Activated CD4-positive, alpha-beta memory T cell treated with anti-CD3 and anti-CD28 coated beads, Interleukin-2, amount 10 ng/mL, durations not matched to agents 7 days and 5 days (primary cell): Measurements from ENCODE around the gene CDK6. TPM values are rescaled to one million over a fixed set of nuclear protein-coding genes. Genes with fewer than 3 reads are reported as not detected.

ENCODE experiments used
- CTCF ChIA-PET: fragments of 350-600 bp; sonication (Branson Sonifier 250); formaldehyde crosslinking; loops from one replicate; lab custom pipeline; 2021; ENCODE audit warnings: antibody characterized with exemption, inconsistent platforms; lab: Charles Lee
- POLR2A ChIA-PET: fragments of 350-600 bp; sonication (Branson Sonifier 250); formaldehyde crosslinking; loops from one replicate; lab custom pipeline; 2021; ENCODE audit warnings: antibody characterized with exemption; lab: Charles Lee
- DNase-seq: peaks from one replicate; pipeline ENCODE4 v3.0.0-alpha.2; 2020
- H3K27ac Mint-ChIP-seq: one replicate; pipeline ENCODE4 v1.8.0; 2021; ENCODE audit warnings: mild to moderate bottlenecking, mixed read lengths
- H3K27me3 Mint-ChIP-seq: one replicate; pipeline ENCODE4 v1.8.0; 2021; ENCODE audit warnings: mixed read lengths
- H3K36me3 Mint-ChIP-seq: one replicate; pipeline ENCODE4 v1.8.0; 2021; ENCODE audit warnings: low read depth, mixed read lengths
- H3K4me1 Mint-ChIP-seq: one replicate; pipeline ENCODE4 v1.8.0; 2021; ENCODE audit warnings: mixed read lengths
- H3K4me3 Mint-ChIP-seq: one replicate; pipeline ENCODE4 v1.8.0; 2021; ENCODE audit warnings: mild to moderate bottlenecking, mixed read lengths
- H3K9me3 Mint-ChIP-seq: one replicate; pipeline ENCODE4 v1.8.0; 2021; ENCODE audit warnings: mixed read lengths
- total RNA-seq, 2 experiments: library from RNA; stranded (reverse); gene quantifications; one replicate each; pipeline ENCODE4 v1.2.3, GENCODE V29; 2021

CDK6 gene
- total RNA-seq, 2 experiments from 2014 or later, result 105 TPM

GRCh38 chr7:92717623-92717992, 118.8 kb downstream of the CDK6 start:
- peaks cover 55% of the 10 kb centered on the region for H3K4me1 Mint-ChIP-seq
- peak overlapping the region; percentile 90 for H3K27ac Mint-ChIP-seq
- peaks cover 51% of the 10 kb centered on the region for H3K36me3 Mint-ChIP-seq
- peak overlapping the region; percentile 77 for H3K4me3 Mint-ChIP-seq
- no peaks in the 10 kb centered on the region for H3K27me3 Mint-ChIP-seq
- POLR2A ChIA-PET, result interaction anchor here (1.2 to 2.2 kb wide), 7 partner anchors 10 to 115 kb away, joined by 3 to 11 read pairs (median 4); no protein-coding TSS in a partner anchor
- DNase-seq, result no peak
- H3K9me3 Mint-ChIP-seq, result no peaks in the 10 kb centered on the region
- CTCF ChIA-PET, result interaction anchor here (1.0 to 3.4 kb wide), 2 partner anchors 105 to 115 kb away, joined by 3 to 14 read pairs; no protein-coding TSS in a partner anchor

DNA sequence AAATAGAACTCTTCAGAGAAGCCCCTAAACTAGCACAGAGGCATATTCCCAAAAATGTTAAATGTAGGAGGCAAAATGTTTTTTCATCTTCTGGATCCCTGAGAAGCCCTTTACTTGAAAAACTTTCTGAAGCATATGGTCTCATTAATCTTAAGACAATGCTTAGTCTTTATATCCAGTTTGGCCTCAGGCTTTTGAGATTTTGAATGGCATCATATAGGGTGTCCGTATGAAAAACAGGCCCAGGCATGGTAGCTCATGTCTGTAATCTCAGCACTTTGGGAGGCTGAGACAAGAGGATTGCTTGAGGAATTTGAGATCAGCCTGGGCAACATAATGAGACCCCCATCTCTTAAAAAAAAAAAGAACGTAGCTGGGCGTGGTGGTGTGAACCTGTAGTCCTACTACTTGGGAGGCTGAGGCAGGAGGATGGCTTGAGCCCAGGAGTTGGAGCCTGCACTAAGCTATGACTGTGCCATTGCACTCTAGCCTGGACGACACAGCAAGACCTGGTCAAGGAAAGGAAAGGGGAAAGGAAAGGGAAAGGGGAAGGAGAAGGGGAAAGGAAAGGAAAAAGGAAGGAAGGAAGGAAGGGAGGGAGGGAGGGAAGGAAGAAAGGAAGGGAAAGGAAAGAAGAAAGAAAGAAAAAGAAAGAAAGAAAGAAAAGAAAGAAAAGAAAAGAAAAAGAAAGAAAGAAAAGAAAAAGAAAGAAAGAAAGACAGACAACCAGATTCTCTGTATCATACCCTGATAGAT, 119.4 kb downstream of the CDK6 start:
- Mint-ChIP-seq H3K4me1 (peaks cover 49% of the 10 kb centered on the region), H3K27me3 (no peaks in the 10 kb centered on the region), H3K27ac (no peak overlapping the region), H3K36me3 (peaks cover 46% of the 10 kb centered on the region), H3K4me3 (no peak overlapping the region), H3K9me3 (no peaks in the 10 kb centered on the region)
- ChIA-PET POLR2A (interaction anchor here (1.2 to 2.2 kb wide), 6 partner anchors 15 to 115 kb away, joined by 4 to 11 read pairs (median 4); no protein-coding TSS in a partner anchor), CTCF (interaction anchor here (1.0 to 3.4 kb wide), 2 partner anchors 106 to 116 kb away, joined by 3 to 14 read pairs; no protein-coding TSS in a partner anchor)
- no peak for DNase-seq

GRCh38 chr7:92715963-92716362, 120.4 kb downstream of the CDK6 start:
- Mint-ChIP-seq H3K4me3 (no peak overlapping the region), H3K36me3 (peaks cover 41% of the 10 kb centered on the region), H3K9me3 (no peaks in the 10 kb centered on the region), H3K4me1 (peaks cover 45% of the 10 kb centered on the region), H3K27ac (no peak overlapping the region), H3K27me3 (no peaks in the 10 kb centered on the region)
- CTCF ChIA-PET, result interaction anchor here (0.8 to 3.4 kb wide), 2 partner anchors 117 to 513 kb away, joined by 3 to 14 read pairs; no protein-coding TSS in a partner anchor
- no peak for DNase-seq
- POLR2A ChIA-PET, result interaction anchor here (0.9 kb wide), 1 partner anchor 9 kb away, joined by 3 read pairs; no protein-coding TSS in a partner anchor

- Mint-ChIP-seq H3K4me3 (no peak overlapping the region), H3K27me3 (no peaks in the 10 kb centered on the region), H3K27ac (no peak overlapping the region), H3K36me3 (peaks cover 41% of the 10 kb centered on the region), H3K9me3 (no peaks in the 10 kb centered on the region), H3K4me1 (peaks cover 46% of the 10 kb centered on the region)
- CTCF ChIA-PET, result no interaction called here
- DNase-seq, result no peak
- POLR2A ChIA-PET, result no interaction called here
These were observed 121.6 kb downstream of the CDK6 start for GRCh38 chr7:92714767-92715166.

DNA sequence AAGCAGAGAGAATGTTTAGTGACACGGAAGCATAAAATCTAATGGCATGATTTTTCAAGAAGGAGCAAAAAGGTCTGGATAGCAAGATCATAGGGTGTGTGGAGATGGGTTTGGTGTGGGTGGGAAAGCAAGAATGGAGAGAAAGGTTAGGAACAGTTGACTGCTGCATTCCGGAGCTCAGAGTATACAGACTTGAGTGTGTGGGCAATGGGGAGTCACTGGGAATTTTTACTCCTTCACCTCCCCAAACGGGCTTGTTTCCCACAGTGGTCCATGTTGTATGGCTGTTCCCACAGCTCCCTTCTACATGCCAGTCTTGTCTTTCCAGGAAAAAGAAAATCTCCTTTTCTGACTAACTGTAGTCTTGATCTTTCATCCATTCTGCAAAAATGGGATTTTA, 122.1 kb downstream of the CDK6 start:
- Mint-ChIP-seq H3K36me3 (peaks cover 40% of the 10 kb centered on the region), H3K4me3 (no peak overlapping the region), H3K4me1 (peaks cover 44% of the 10 kb centered on the region), H3K27me3 (no peaks in the 10 kb centered on the region), H3K9me3 (no peaks in the 10 kb centered on the region), H3K27ac (no peak overlapping the region)
- DNase-seq, result no peak
- POLR2A ChIA-PET, result no interaction called here
- CTCF ChIA-PET, result no interaction called here

DNA sequence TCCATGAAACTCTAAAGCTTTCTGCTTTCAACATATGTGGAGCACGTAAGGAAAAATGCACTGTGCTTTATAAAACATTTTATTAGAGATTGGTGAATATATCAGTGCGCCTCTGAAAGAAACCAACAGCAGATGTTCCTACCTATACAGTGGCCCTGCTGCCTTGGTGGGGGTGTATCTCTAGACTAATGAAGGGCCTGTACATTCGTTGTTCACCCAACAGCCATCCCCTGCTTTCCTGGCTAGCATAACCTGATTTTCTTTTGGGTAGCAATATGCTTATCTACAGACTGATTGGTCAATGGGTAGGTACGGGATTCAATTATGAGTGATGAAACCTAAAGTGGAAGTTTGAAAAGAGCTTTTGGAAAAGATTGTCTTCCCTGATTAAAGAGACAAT, 126.5 kb downstream of the CDK6 start:
- H3K4me3 Mint-ChIP-seq, result no peak overlapping the region
- no peak overlapping the region for H3K27ac Mint-ChIP-seq
- peaks cover 43% of the 10 kb centered on the region for H3K4me1 Mint-ChIP-seq
- H3K27me3 Mint-ChIP-seq, result no peaks in the 10 kb centered on the region
- no peaks in the 10 kb centered on the region for H3K9me3 Mint-ChIP-seq
- no peak for DNase-seq
- H3K36me3 Mint-ChIP-seq, result peaks cover 49% of the 10 kb centered on the region
- ChIA-PET CTCF (interaction anchor here (1.0 kb wide), 1 partner anchor 123 kb away, joined by 4 read pairs; no protein-coding TSS in a partner anchor), POLR2A (no interaction called here)

DNA sequence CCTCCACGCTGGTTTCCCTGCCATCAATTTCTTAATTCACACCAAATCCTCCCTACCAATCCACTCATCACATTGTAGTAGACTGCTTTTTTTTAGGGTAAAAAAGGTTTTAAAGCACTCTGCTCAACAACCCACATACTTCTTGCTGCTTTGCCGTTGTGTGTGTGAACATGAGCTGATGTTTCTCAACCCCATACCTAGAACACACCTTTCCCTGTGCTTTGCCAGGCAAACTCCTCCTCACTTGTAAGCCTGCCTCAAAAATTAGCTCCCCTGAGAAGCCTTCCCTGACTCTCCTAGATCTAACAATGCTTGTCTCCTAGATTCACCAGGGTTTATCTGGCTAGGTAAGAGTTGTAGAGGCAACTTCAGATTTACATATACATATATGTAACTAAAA, 127.2 kb downstream of the CDK6 start:
- ChIA-PET CTCF (no interaction called here), POLR2A (no interaction called here)
- Mint-ChIP-seq H3K4me1 (peaks cover 42% of the 10 kb centered on the region), H3K27ac (no peak overlapping the region), H3K4me3 (no peak overlapping the region), H3K9me3 (no peaks in the 10 kb centered on the region), H3K36me3 (peaks cover 47% of the 10 kb centered on the region), H3K27me3 (no peaks in the 10 kb centered on the region)
- DNase-seq, result no peak

GRCh38 chr7:92708111-92709042, 128.0 kb downstream of the CDK6 start:
- peaks cover 47% of the 10 kb centered on the region for H3K36me3 Mint-ChIP-seq
- no peak overlapping the region for H3K27ac Mint-ChIP-seq
- ChIA-PET CTCF (no interaction called here), POLR2A (no interaction called here)
- no peak for DNase-seq
- no peaks in the 10 kb centered on the region for H3K27me3 Mint-ChIP-seq
- peaks cover 38% of the 10 kb centered on the region for H3K4me1 Mint-ChIP-seq
- no peaks in the 10 kb centered on the region for H3K9me3 Mint-ChIP-seq
- no peak overlapping the region for H3K4me3 Mint-ChIP-seq

DNA sequence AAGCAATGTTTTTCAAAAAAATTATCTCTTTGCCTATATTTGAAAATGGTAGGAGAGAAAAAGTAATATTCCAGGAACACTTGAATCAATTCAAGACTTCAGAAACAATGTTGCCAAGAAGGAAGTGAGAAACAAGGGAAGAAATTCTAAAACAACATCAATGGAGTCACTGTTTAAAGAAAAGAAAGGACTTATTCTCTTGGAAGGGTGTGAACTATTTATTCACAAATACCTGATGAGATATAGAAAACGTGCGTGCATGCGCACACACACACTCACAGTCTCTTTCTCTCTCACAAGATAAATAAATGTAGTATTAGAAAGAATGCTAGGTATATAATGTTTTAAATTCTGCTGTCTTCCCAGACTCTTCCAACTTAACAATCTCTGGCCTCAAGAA, 128.9 kb downstream of the CDK6 start:
- Mint-ChIP-seq H3K27me3 (no peaks in the 10 kb centered on the region), H3K27ac (no peak overlapping the region), H3K4me3 (no peak overlapping the region), H3K36me3 (peaks cover 47% of the 10 kb centered on the region), H3K4me1 (peaks cover 38% of the 10 kb centered on the region), H3K9me3 (no peaks in the 10 kb centered on the region)
- POLR2A ChIA-PET, result no interaction called here
- CTCF ChIA-PET, result no interaction called here
- no peak for DNase-seq

DNA sequence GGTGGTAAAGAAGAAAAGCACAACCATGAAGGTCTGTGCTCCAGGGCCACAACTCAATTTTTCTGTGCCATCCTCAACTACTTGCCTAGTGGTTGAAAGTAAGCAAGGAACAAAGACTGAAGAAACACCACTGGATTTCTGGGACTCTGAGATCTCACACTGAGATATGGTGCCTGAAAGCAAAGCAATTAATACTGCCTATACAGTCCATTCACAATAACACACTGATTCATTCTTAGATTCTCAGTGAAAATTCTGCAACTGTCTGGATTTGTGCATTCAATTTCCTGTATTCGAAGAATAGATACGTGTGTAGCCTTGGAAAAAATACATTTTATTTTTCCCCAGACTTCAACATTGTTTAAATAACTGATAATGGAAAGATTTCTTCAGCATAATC, 129.8 kb downstream of the CDK6 start:
- Mint-ChIP-seq H3K4me3 (no peak overlapping the region), H3K4me1 (peaks cover 38% of the 10 kb centered on the region), H3K9me3 (no peaks in the 10 kb centered on the region), H3K27ac (no peak overlapping the region), H3K27me3 (no peaks in the 10 kb centered on the region), H3K36me3 (peaks cover 47% of the 10 kb centered on the region)
- ChIA-PET POLR2A (no interaction called here), CTCF (no interaction called here)
- no peak for DNase-seq

DNA sequence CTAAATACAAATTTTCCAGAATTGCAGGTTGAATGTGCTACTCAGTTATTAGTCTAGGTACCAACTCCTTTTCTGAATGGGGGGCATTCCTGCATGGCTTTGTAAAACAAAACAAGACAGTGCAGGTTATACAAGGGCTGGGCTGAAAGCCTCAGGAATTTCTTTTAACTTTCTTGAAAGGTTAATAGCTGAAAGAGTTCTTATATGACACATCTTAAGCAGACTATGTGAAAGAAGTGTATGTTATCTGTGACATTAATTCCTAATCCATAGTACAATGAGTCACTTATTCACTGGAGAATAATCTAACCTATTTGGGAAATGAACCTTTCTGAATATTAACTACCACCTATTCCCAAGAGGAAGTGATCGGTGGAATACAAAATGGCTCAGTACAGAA, 130.5 kb downstream of the CDK6 start:
- Mint-ChIP-seq H3K4me3 (no peak overlapping the region), H3K9me3 (no peaks in the 10 kb centered on the region), H3K27me3 (no peaks in the 10 kb centered on the region), H3K27ac (no peak overlapping the region), H3K4me1 (peaks cover 39% of the 10 kb centered on the region), H3K36me3 (peaks cover 49% of the 10 kb centered on the region)
- ChIA-PET CTCF (no interaction called here), POLR2A (no interaction called here)
- DNase-seq, result no peak

DNA sequence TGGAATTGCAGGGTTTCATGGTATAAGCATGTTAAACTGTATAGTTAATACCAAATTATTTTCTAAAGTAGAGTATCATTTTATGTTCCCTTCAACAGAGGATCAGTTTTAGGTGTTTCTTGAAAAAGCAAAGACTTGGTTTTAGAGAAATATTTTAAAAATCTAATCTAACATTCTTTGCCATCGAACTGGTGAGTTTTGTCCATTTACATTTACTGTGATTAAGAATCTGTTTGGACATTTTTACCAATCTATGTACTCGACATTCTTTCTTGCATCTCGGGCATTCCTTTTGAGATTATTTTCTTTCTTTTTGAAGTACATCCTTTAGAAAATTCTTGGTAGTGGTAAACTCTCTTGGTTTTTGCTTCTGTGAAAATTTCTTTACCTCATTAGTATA, 131.5 kb downstream of the CDK6 start:
- Mint-ChIP-seq H3K27me3 (no peaks in the 10 kb centered on the region), H3K4me1 (peaks cover 36% of the 10 kb centered on the region), H3K27ac (no peak overlapping the region), H3K9me3 (no peaks in the 10 kb centered on the region), H3K4me3 (no peak overlapping the region), H3K36me3 (peaks cover 46% of the 10 kb centered on the region)
- no peak for DNase-seq
- ChIA-PET CTCF (interaction anchor here (1.4 kb wide), 1 partner anchor 14 kb away, joined by 3 read pairs; no protein-coding TSS in a partner anchor), POLR2A (no interaction called here)

GRCh38 chr7:92702535-92702934, 133.8 kb downstream of the CDK6 start:
- no peak for DNase-seq
- Mint-ChIP-seq H3K27ac (no peak overlapping the region), H3K27me3 (no peaks in the 10 kb centered on the region), H3K4me3 (no peak overlapping the region), H3K4me1 (peaks cover 17% of the 10 kb centered on the region), H3K9me3 (no peaks in the 10 kb centered on the region), H3K36me3 (peaks cover 36% of the 10 kb centered on the region)
- ChIA-PET CTCF (no interaction called here), POLR2A (no interaction called here)
